Lung microvascular endothelial cell (primary cell): Measurements from ENCODE around the gene KRT85. TPM values are rescaled to one million over a fixed set of nuclear protein-coding genes. Genes with fewer than 3 reads are reported as not detected.

Experiments used
- total RNA-seq: library from RNA; depleted of rRNA; stranded (reverse); fragments of >200 nt; gene quantifications from 2 replicates; pipeline ENCODE4 v1.2.1, GENCODE V29; 2014

KRT85 gene
- total RNA-seq, 1 donor from 2014 or later: not detected

Other genes with a start within 250 kb of the KRT85 start
- 0.20 and 0.65 TPM in 2 replicates for gene KRT80, start 175.5 kb downstream of the KRT85 start, total RNA-seq
- 6.7 and 121 TPM in 2 replicates for gene KRT7, start 134.2 kb downstream of the KRT85 start, total RNA-seq
- not detected in 2 replicates for gene KRT86, start 92.8 kb downstream of the KRT85 start, total RNA-seq
- gene KRT81, start 75.9 kb downstream of the KRT85 start, total RNA-seq: under 0.01 TPM in 1 of 2 replicates, not detected in the other
- not detected in 2 replicates for gene KRT83, start 46.1 kb downstream of the KRT85 start, total RNA-seq
- gene KRT84, start 18.2 kb upstream of the KRT85 start, total RNA-seq: not detected in 2 replicates
- not detected in 2 replicates for gene KRT82, start 38.9 kb upstream of the KRT85 start, total RNA-seq
- gene KRT75, start 66.9 kb upstream of the KRT85 start, total RNA-seq: not detected in 2 replicates
- not detected in 2 replicates for gene KRT6B, start 84.7 kb upstream of the KRT85 start, total RNA-seq
- gene KRT6C, start 106.3 kb upstream of the KRT85 start, total RNA-seq: not detected in 2 replicates
- not detected in 2 replicates for gene KRT6A, start 125.8 kb upstream of the KRT85 start, total RNA-seq
- gene KRT5, start 152.9 kb upstream of the KRT85 start, total RNA-seq: not detected in 2 replicates
- gene KRT71, start 185.7 kb upstream of the KRT85 start, total RNA-seq: not detected in 2 replicates
- not detected in 2 replicates for gene KRT74, start 206.4 kb upstream of the KRT85 start, total RNA-seq
- gene KRT72, start 234.0 kb upstream of the KRT85 start, total RNA-seq: not detected in 2 replicates